Eye (tissue), 1 donor: ENCODE measurements around the gene KASH5.
"Not testable (repeated sequence)": the region's sequence is repeated elsewhere in the genome, so short reads cannot be mapped to it uniquely, and the experiment has no call there.

ENCODE experiments used
- DNase-seq: peaks from one replicate; pipeline ENCODE4 v3.0.0-alpha.2; 2015

KASH5 gene

GRCh38 chr19:49439836-49440235 is 51.8 kb downstream of the KASH5 start:
- no peak for DNase-seq

DNA sequence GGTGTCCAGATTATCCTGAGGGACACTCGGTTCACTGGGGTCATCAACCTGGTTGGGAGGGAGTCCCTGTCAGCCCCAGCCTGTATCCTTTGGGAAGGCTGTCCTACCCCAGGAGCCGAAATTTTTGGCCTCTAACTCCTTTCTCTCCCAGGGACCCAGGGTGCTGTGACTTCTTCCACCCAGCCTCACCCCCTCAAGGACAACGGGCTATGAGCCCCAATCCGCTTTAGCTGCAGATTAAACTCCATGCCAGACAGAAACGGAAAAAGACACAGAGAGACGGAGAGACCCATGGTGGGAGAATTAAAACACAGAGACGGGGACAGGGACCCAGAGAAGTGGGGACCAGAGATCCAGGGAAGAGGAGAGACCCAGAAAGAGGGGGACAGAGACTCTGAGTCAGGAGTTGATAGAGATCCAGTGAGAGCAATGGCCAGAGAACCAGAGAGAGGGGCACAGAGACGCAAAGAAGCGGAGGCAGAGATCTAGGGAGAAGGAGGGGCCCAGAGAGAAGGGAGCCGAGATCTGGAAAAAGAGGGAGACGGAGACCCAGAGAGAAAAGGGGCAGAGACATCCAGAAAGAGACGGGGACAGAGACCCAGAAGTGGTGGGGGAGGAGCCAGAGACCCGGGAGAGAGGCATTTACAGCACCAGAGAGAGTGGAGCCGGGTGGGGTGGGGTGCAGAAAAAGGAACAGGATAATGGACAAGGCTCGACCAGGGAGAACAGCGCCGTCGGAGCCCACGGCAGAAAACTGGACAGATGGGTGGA is 52.6 kb downstream of the KASH5 start:
- peak; percentile 24 for DNase-seq

DNA sequence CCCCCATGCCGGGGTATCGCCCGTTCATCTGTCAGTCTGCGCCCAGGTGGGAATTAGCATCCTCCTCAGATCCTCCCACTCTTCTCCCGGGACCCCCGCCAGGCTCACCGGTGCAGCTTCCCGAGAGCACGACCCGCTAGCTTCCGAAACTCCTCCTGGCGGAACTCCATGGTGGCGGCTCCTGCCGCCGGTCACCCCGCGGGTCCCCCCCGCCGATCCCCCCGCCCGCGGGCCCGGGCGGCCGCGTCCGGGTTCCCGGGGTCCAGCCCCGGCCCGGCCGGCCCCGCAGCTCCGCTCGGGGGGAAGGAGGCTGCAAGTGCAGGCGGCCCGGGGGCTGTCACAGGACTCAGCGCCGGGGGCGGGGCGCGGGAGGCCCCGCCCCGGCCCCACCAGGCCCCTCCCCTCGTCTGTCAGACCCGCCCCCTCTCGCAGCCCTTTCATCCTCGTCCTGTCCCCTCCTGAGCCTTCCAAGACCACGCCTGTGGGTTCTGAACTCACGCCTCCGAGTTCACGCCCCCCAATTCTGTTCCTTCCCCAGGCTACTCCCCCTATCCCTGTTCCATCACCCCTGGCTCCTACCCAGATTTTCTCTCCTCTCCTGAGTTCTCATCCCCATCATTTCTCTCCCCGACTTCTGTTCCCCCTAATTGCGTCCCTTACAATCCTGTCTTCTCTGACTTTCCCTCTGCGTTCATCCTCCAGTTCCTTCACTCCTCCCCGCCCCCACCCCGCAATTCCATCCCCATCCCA is 53.3 kb downstream of the KASH5 start, which contains the start of gene SLC17A7:
SLC17A7 (minus strand) TSS at position 318 of the 750 bp plus-strand sequence; CDS start at position 170, 148 bp downstream.
- no peak for DNase-seq

GRCh38 chr19:49441960-49442350 is 53.9 kb downstream of the KASH5 start:
- DNase-seq = peak; percentile 39

DNA sequence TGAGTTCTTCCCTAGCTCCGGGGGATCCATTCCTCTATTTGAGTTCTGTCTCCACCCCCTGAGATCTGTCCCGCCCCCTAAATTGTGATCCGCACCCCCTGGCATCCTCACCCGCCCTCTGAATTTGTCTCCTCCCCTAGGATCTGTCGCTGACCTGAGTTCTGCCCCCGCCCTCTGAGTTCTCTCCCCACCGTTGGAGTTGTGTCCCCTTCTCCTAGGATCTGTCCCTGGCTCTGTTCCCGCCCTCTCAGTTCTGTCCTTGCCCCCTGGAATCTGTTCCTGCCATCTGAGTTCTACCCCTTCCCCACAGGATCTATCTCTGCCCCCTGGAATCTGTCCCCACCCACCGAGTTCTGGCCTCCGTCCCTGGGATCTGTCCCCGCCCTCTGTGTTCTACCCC is 54.3 kb downstream of the KASH5 start:
- DNase-seq = peak; percentile 23

- peak; percentile 89 for DNase-seq
Measured at GRCh38 chr19:49442771-49443365, 54.8 kb downstream of the KASH5 start.

DNA sequence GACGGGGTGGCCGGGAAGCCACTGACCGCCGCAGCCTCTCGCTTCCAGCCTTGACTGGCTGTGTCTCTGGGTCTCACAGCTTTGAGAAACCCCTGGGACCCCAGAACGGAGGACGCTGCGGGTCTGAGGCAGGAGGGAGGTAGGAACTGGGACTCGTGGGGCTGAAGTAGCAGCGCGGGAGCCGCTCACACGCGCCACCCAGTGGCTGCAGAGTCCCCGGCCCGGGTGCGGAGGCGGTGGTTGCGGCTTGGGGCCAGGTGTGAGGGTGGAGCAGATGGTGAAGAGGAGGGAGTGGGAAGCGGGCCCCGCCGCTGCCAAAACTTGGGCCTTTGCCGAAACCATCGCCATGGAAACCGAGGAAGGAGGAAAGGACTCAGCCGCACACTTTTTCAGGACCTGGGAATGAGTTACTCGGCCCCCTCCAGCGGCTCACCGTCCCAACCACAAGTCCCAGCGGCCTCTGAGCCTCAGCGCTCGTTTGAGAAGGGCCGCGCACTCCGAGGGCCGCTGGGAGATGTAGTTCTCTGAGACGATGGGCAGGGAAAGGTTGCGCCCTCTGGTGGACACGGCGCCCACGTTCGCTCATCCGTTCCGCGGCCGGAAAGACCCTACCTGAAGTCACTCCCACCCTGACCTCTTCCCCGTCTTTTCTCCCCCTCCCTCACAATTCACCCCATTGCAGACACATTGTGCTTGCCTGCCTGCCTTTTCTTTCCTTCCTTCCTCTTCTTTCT is 55.5 kb downstream of the KASH5 start:
- DNase-seq = peak; percentile 98

DNA sequence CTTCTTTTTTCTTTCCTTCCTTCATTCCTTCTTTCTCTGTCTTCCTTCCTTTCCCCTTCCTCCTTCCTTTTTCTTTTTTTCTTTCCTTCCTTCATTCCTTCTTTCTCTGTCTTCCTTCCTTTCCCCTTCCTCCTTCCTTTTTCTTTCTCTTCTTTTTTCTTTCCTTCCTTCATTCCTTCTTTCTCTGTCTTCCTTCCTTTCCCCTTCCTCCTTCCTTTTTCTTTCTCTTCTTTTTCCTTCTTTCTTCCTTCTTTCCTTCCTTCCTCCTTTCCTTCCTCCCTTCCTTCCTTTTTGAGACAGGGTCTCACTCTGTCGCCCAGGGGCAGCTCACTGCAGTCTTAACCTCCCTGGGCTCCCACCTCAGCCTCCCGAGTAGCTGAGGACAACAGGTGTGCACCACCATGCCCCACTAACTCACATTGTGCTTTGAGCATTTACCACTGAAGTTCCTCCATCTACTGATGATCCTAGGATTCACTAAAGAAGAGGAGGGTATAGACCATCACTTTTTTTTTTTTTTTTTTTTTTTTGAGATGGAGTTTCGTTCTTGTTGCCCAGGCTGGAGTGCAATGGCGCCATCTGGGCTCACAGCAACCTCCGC is 56.2 kb downstream of the KASH5 start:
- DNase-seq = peak; percentile 17

GRCh38 chr19:49445997-49446396 is 57.9 kb downstream of the KASH5 start:
- DNase-seq = no peak

DNA sequence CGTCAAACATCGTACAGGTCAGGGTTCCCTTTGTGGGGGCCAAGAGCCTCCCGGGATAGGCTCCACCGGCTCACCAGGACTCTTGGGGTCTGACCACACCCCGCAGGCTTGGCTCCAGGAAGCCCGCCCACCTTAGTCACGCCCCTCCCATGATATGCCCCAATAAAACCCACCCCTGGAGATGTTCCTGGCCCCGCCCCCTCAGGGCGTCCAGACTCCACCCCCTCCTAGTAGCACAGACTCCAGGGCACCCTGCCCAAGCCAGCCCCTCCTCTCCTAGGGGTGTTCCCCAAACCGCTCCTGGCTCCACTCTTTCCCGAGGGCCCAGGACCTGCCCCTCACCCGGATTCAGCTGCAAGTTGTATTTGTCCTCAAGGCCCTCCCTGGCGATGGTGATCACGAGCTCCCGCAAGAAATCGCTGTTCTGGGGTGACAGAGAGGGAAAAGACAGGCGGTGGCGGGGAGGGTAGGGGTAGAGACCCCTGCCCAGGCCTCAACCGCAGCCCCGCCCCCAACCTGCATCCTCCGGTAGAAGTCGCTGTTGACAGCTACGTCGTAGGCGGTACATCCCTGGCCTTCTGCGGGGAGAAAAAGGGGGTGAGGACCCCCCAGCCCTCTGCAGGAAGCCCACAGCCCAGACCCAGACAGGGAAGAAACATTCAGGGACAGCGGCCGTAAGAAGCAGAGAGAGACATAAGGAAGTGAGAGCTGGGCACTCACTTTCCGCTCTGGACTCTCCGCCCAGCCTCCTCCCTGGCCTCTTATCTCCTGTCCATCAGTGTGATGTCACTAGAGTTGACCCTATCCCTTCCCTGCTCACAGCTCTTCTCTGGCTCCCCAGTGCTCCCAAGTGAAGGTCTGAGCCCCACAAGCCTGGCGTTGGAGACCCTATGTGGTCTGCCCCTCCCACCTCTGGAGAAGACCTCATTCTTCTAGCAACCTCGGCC is 59.7 kb downstream of the KASH5 start:
- no peak for DNase-seq

DNA sequence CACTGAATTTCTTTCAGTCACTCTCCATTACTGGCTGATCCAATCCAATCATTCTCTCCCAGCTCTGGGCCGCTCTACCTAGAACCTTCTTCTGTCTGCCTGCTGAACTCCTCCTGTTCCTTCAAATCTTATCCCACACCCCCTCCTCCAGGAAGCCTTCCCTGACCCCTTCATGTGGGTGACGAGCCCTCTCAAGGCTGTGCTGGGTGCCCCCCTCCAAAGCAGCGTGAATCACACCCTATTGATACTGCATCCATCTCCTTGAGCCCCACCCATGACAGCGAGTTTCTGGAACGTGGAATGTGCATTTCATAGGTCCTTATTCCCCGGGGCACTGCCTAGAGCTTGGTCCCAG is 60.4 kb downstream of the KASH5 start:
- no peak for DNase-seq

DNA sequence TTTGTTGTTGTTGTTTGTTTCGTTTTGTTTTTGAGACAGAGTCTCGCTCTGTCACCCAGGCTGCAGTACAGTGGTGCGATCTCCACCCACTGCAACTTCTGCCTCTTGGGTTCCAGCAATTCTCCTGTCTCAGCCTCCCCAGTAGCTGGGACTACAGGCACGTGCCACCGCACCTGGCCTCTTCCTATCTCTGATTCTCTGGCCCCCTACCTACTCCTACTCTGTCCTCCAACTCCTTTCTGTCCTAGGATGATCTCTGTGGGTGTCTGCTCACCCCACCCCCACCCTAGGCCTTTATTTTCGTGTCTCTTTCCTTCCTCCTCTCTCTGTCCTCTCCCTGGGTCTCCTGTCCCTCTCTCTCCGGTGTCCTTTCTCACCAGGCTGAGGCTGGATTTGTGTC is 62.4 kb downstream of the KASH5 start:
- DNase-seq = no peak

- DNase-seq = peak; percentile 100
Measured at GRCh38 chr19:49451430-49452181, 63.6 kb downstream of the KASH5 start, which contains the start of gene PIH1D1. Gene PIH1D1 (minus strand): TSS chr19:49451814. CDS start chr19:49451574, 240 bp downstream.

DNA sequence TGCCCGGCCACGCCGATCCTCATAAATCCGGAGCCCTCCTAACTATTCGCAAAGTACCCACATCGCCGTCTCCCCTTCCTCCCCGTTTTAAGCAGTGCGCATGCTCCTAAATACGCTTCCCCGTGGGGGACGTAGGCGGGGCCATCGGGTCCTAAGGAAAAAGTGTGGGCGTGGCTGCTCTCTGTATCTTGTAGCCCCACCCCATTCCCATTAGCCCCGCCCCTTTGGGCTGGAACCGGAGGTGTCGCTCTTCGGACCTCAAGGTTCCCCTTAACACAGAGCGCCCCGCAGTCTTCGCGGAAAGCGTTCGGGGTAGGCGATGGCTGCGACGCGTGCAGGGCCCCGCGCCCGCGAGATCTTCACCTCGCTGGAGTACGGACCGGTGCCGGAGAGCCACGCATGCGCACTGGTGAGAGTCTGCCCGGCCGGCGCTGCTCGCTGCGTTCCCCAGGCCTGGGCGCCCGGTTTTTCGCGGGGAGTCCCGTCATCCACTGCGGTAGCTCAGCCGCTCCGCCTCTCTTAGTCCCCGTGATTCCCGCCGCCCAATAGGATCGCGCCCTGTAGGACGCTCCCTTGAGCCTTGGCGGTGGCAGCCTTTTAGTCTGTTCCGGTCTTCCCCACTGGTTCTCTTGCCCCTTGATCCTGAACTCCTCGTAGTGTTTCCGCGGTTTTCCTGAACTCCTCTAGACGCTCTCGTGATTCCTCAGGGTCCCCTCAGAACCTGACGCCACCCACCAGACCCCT is 65.1 kb downstream of the KASH5 start, which contains the start of gene ALDH16A1:
ALDH16A1 (plus strand) TSS at position 213 of the 744 bp plus-strand sequence; CDS start at position 320, 107 bp downstream.
- peak; percentile 100 for DNase-seq

GRCh38 chr19:49453757-49454240 is 65.8 kb downstream of the KASH5 start:
- no peak for DNase-seq

DNA sequence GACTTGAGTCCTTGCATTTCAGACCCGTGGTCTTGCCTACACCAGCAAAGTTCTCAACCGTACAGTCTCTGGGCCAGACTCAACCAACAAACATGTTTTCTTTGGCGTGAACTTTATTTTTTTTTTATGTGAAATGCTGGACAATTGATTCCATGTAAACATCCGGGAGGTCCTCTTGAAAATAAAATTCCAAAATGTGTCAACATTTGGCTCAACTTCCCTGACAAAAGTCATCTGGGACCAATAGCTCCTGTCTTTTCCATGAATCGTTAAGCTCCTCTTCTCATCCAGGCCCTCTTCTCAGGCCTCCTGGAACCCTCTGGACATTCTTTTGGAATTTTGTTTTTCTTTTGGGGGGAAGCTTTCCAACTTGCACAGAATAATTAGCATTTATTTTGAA is 67.7 kb downstream of the KASH5 start:
- no peak for DNase-seq

DNA sequence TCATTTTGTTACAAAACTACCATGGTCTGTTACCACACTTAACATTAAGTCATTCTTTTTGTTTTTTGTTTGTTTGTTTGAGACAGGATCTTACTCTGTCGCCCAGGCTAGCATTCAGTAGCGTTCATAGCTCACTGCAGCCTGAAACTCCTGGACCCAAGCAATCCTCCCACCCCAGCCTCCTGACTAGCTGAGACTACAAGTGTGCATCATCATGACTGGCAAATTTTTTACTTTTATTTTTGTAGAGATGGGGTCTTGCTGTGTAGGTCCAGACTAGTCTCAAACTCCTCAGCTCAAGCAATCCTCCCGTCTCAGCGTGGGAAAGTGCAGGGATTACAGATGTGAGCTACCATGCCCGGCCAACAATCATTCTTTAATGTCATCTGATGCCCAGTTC is 68.3 kb downstream of the KASH5 start:
- DNase-seq = no peak

- DNase-seq = no peak
Measured at GRCh38 chr19:49458567-49458903, 70.5 kb downstream of the KASH5 start.

DNA sequence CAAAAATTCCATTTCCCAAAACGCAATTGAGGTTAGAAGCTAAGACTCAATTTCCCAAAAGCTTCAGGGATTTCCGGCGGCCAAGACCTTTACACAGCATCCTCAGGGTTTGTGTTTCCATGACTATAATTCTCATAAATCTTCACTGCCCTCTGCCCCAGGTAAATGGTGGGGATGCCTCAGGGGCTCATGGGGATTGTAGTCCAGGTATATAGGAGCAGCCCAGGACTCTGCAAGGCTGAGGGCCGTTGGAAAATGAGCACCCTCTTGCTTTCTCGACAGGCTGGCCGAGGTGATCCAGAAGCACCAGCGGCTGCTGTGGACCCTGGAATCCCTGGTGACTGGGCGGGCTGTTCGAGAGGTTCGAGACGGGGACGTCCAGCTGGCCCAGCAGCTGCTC is 71.3 kb downstream of the KASH5 start:
- DNase-seq = no peak

- not testable (repeated sequence) for DNase-seq
Measured at GRCh38 chr19:49461130-49461529, 73.1 kb downstream of the KASH5 start.
